C4-2B (cell line): ENCODE results near the gene ZC3H14.

Experiments used
- ZFX ChIP-seq: fragments of 450-650 bp; IDR thresholded peaks from 2 replicates; pipeline ENCODE4 v1.6.1; 2017
- TF ChIP-seq, protein P1 (sequence below): fragments of 450-650 bp; conservative IDR thresholded peaks from 2 replicates; pipeline ENCODE4 v1.5.1; 2017; ENCODE audit warnings: mild to moderate bottlenecking

DNA sequence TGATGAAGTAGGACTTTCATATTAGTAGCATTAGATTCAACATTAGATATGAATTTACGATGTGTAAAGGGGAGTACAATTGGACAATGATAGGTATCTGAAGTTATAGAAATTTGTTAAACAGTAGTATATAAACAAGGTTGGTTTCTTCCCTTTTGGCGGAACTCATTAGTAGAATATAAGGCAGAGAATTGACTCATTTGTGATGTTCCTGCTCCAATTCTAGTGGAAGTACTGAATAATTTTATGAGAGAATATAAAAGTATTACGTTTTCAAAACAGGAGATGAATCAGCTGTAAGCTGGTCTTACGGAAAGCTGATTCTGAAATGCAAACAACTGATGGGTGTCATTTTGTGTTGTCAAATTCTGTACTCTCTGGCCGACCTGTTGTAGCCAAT is 13.4 kb downstream of the ZC3H14 start:
- TF ChIP-seq, protein P1, sequence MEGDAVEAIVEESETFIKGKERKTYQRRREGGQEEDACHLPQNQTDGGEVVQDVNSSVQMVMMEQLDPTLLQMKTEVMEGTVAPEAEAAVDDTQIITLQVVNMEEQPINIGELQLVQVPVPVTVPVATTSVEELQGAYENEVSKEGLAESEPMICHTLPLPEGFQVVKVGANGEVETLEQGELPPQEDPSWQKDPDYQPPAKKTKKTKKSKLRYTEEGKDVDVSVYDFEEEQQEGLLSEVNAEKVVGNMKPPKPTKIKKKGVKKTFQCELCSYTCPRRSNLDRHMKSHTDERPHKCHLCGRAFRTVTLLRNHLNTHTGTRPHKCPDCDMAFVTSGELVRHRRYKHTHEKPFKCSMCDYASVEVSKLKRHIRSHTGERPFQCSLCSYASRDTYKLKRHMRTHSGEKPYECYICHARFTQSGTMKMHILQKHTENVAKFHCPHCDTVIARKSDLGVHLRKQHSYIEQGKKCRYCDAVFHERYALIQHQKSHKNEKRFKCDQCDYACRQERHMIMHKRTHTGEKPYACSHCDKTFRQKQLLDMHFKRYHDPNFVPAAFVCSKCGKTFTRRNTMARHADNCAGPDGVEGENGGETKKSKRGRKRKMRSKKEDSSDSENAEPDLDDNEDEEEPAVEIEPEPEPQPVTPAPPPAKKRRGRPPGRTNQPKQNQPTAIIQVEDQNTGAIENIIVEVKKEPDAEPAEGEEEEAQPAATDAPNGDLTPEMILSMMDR, result no peak
- no peak for TF ChIP-seq ZFX
